ENCODE data around the gene TMED8.
"Not testable (repeated sequence)": the region's sequence is repeated elsewhere in the genome, so short reads cannot be mapped to it uniquely, and the experiment has no call there.

The TMED8 gene, protein sequence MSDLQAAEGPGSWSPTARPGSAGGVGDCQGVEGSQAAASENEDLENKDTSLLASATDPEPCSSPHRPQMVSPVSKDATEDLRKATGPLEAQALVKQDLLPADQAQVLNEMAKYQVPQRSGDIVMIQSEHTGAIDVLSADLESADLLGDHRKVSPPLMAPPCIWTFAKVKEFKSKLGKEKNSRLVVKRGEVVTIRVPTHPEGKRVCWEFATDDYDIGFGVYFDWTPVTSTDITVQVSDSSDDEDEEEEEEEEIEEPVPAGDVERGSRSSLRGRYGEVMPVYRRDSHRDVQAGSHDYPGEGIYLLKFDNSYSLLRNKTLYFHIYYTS

DNA sequence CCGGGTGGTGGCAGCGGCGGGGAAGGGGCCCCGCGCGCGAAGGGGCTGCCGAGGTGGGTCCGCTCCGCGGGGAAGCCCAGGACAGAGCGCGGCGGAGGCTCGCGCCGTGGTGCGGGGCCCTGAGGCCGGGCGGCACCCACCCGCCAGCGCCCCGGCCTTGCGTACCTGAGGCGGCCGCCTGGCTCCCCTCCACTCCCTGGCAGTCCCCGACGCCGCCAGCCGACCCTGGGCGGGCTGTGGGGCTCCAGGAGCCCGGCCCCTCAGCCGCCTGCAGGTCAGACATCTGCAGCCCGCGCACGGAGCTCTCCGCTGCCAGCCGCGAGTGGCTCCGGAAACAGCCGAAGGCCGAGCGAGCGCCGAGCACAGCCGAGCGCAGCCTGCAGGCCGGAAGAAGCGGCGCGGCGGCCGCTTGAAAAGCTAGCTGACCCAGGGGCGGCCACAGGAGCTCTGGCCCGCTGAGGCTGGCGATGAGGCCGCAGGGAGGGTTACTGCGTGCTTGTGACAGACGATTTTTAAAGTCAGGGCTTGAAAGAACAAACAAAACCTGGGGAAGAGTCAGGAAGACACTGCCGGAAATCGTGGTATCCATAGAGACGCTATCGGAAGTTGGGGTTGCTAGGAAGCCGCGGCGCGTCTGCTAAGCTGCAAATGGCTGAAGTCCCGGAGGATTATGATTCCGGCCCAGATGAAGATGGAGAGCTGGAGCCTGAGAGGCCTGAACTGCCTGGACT, at the start of gene TMED8, which contains the start of gene SAMD15:
Gene TMED8 (minus strand): TSS at position 324 of the 731 bp plus-strand sequence. CDS start 41 bp downstream, at position 283.
Gene SAMD15 (plus strand): TSS at position 609 of the 731 bp plus-strand sequence. CDS start 40 bp downstream, at position 649.
- DNase-seq (ENCODE audit: low spot score): peak; percentile 82

DNA sequence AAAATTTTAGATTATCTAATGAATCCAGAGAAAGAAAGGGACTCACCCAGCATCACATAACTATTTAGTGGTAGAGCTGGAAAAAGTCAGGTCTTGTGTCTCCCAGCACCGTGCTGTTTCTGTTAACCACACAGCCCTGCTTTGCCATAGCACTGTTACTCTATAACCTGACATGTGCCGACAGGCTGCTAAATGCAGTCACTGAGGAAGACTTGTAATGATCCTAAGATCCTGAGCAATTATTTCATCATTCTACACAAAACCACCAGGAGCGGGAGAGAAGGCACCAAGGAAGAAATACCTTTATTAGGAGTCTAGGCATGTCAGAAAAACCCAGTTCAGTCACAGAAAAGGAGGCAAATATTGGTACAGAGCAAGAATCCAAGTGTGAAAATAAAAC, 49.5 kb upstream of the TMED8 start:
- no peak for DNase-seq (ENCODE audit: low spot score)

DNA sequence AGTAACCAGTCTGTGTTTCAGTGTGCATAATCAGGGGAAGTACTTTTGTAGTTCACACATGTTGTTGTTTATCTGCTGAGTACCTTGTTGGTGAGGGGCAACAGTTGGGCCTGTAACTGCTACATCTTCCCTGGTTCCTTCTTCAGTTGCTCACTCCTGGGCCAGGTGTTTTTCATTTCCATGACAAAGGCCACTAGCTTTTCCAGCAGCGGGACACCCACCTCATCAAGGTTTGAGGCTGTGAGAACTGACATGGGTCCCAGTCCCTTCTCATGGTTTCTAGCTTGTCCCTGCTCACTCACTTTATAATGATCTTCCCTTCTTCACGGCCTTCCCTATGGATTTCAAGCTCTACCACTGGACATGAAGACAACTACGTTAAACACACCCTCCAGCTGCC, 48.0 kb upstream of the TMED8 start:
- no peak for DNase-seq (ENCODE audit: low spot score)

DNA sequence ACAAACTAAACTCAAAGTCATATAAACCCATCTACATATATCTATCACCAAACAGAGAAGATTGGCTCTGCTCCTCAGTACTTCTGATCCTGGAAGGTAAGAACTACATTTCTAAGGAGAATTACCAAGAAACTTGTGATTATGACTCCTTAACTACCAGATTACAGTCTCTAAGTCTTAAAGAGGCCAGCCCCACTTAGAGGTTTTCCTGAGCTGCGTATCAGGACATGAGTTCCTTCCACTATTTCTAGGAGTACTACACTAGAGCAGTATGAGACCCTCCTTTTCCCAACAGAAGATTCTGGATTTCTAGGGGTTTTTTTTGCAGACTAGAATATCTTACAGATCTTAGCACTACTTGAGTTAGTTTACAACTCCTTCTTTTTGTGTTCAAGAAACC, 46.5 kb upstream of the TMED8 start, which contains the start of gene NOXRED1:
Gene NOXRED1 (minus strand): TSS at position 101 of the 400 bp plus-strand sequence. CDS start 634 bp downstream, outside the sequence.
- DNase-seq (ENCODE audit: low spot score): no peak

DNA sequence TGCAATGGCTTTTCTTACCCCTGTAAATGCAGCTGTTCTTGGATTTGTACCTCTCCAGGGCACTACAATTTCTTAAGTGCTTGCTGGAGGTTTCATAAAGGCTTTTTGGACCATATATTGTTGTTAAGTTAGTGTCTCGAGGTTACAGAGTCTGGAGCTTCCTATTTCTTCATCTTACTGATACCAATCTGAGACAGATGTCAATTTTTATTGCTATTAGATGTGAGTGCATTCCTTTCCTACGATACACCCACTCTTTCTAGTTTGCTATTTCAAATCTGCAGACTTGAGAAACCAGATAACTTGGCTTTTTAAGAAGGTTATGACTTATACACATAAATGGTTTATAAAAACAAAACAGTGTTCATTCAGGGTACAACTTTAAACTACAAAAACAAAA, 44.3 kb upstream of the TMED8 start:
- DNase-seq (ENCODE audit: low spot score): no peak

DNA sequence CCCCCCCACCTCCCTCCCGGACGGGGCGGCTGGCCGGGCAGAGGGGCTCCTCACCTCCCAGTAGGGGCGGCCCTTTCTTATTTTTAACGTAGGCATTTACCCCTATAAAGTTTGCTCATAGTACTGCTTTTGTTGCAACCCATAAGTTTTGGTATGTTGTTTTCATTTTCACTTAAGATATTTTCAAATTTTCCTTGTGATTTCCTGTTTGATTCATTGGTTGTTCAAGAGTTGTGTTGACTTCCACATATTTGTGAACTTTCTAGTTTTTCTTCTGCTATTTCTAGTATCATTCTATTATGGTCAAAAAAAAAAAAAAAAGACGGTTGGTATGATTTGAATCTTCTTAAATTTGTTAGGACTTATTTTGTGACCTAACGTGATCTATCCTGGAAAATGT, 39.9 kb upstream of the TMED8 start:
- DNase-seq (ENCODE audit: low spot score): no peak

DNA sequence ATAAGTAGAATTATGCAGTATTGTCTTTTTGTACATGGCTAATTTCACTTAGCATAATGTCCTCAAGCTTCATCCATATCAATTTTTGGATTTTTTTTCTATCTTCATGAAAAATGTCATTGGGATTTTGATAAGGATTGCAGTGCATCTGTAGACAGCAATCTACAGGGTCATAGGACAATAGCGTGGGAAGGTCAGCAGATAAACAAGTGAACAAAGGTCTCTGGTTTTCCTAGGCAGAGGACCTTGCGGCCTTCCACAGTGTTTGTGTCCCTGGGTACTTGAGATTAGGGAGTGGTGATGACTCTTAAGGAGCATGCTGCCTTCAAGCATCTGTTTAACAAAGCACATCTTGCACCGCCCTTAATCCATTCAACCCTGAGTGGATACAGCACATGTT, 39.2 kb upstream of the TMED8 start:
- DNase-seq (ENCODE audit: low spot score): not testable (repeated sequence)

DNA sequence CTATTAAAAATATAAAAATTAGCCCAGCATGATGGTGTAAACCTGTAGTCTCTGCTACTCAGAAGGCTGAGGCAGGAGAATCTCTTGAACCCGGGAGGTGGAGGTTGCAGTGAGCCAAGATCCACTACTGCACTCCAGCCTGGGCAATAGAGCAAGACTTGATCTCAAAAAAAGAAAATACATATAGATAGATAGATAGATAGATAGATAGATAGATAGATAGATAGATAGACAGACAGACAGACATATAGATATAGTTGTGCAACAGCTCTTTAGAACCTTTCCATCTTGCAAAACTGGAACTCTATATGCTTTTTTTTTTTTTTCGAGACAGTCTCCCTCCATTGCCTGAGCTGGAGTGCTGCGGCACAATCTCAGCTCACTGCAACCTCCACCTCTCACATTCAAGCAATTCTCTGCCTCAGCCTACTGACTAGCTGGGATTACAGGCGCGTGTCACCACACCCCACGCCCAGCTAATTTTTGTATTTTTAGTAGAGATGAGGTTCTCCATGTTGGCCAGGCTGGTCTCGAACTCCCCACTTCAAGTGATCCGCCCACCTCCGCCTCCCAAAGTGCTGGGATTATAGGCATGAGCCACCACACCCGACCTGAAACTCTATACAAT, 38.6 kb upstream of the TMED8 start:
- not testable (repeated sequence) for DNase-seq (ENCODE audit: low spot score)

DNA sequence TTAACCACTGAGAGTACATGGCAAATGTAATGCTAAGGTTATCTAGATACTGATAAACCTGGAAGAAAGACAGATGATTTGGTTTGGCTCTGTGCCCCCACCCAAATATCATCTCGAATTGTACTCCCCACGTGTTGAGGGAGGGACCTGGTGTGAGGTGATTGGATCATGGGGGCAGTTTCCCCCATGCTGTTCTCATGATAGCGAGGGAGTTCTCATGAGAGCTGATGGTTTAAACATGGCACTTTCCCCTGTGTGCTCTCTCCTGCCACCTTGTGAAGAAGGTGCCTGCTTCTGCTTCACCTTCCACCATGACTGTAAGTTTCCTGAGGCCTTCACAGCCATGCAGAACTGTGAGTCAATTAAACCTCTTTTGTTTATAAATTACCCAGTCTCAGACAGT, 32.2 kb upstream of the TMED8 start:
- peak; percentile 22 for DNase-seq (ENCODE audit: low spot score)

DNA sequence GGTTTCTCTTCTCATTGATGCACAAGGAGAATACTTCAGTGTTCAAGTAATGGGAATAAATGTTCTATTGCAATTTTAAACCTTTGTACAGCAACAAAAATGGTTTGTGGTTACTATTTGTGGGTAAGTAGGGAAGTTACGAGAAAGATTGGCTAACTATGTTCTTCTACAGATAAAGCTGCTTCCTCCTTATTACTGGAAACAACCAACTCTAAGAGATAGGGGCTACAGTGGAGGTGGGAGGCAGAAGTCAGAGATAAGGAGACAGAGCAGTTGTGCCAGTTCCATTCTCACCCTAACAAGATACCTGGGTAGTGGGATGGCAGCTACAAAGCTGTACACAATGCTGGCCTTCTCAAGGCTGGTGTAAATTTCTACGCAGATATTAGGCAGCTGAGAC, 30.3 kb upstream of the TMED8 start:
- DNase-seq (ENCODE audit: low spot score): no peak

DNA sequence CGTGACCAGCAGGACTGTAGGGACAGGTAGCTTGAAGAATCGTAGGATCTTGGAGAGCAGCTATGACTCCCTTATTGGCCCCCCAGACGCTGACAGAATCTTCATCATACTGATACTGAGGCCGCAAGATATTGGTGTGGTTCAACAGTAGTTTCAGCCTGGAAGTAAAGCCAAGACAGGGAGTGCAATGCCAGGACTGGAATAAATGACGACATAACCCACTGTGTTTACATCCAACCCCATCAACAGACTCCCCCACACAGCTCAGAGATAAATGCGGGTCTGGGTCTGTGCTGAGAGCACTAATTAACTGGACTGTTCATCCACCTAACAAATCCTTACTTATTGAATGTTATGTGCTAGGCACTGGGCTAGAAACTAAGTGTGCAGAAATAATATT, 29.8 kb upstream of the TMED8 start:
- DNase-seq (ENCODE audit: low spot score): no peak

DNA sequence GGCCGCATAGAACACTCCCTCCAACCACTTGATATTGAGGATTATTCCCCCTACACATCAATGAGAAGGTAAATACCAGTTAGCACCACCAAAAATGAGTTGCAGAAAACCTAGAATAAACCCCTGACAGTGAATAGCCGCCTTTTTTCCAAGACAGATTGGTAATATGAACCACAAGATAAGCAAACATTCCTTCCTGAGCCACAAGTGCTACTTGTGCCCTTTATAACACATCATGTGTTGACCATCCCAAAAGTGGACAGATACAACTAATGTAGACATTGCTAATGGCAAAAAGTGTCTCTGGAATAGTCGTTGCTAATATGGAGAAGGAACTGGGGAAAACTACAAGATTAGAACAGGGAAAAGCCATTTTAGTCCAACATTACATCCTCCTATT, 29.2 kb upstream of the TMED8 start:
- no peak for DNase-seq (ENCODE audit: low spot score)

DNA sequence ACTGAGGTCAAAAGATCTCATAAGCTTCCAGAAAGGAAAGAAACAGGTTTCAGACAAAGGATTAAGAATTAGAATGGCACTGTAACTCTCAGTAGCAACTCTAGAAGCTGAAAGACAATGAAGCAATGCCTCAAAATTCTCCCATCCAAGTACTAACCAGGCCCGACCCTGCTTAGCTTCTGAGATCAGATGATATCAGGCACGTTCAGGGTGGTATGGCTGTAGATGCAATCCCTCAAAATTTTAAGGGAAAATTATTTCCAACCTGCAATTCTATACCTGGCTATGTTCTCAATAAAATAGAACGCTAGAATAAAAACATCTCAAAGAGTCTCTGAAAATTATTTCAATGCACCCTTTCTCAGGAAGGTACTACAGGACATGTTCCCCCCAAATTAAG, 26.9 kb upstream of the TMED8 start:
- no peak for DNase-seq (ENCODE audit: low spot score)

DNA sequence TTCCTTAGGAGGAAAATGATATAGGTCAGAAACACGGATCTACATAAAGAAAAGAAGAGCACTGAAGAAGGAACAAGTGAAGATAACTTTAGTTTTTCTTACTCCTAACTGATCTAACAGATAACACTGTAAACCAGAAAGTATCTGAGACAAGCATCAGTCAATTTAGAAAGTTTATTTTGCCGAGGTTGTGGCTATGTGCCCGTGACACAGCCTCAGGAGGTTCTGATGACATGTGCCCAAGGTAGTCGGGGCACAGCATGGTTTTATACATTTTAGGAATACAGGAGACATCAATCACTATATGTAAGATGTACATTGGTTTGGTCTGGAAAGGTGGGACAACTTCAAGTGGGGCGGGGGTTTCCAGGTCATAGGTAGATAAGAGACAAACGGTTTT, 23.3 kb upstream of the TMED8 start:
- no peak for DNase-seq (ENCODE audit: low spot score)

DNA sequence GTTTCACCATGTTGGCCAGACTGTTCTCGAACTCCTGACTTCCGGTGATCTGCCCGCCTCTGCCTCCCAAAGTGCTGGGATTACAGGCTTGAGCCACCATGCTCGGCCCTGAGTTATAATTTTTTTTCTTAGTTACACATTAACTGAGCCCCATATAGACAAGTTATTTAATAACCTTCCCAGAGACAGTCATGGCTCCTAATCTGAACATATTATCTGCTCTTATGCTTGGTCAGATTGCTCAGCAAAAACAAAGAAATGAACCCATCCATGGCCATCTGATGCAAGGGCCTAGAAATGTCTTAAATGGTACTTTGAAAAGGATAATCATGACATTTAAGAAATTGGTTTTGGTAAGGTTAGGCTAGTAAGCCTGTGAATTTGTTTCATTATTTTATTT, 13.3 kb upstream of the TMED8 start:
- no peak for DNase-seq (ENCODE audit: low spot score)

DNA sequence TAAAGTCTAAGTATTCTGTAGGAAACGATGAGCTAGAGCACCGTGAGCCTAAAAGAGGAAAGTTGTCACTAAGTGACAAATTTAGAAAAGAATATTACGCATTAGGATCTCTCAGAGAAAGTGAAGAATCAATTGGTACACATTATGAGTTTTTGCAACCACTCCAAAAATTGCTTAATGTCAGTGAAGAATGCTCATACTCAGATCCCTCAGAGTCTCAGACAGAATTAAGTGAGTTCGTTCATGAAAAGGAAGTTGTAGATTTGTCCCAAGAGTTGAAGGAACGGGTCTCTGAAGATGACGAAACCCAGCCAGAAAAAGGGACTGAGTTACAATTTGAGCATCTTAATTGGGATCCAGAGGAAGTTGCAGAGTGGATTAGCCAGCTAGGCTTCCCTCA, 1.8 kb upstream of the TMED8 start:
- no peak for DNase-seq (ENCODE audit: low spot score)

DNA sequence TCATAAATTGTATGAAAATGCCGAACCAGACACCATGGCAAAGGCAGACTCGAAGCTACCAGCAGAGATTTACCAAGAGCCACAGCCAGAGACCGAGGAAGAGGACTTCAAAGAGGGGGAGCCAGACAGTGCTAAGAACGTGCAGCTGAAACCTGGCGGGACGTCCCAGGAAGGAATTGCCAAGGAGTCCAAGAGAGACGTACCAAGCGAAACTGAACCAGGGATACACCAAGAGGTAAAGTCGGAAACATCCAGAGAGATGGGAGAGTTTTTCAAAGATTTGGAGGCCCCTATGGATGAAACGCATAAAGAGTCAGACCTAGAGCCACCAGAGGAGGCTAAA, 579 bp upstream of the TMED8 start:
- DNase-seq (ENCODE audit: low spot score): no peak

DNA sequence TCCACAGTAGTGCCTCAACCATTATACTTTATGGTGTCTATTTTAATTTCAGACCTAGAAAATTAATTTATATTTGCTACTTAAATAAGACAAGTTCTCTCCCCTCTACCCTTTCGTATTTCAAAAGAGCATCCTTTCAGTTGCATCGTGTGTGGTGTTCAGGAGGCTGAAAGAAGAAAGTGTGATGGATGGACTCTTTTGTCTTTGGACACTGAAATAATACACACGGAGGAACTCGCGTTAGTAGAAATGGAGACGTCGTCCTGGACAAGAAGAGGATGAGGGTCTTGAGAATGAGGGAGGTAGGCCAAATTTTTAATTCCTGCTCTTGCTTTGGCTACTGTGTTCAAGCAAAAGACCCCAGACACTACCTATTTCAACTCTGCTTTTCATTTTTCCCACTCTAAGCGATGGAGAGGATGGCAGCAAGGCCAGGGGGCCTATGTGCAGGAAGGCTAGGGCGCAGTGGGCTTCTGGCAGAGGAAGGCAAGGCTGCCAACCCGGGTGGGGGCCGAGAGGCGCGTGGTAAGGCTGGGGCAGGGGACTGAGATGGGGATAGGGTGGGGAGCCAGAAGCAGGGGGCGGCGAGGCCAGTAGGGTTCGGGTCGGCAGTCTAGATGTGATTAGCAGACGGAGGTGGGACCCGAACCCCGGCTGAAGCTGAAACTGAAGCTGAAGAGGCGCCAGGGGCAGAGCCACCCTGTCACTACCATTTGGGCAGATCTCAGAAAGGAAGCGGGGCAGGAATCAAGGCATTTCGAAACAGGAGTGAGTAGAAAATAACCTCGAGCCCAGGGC, 722 bp downstream of the TMED8 start:
- DNase-seq (ENCODE audit: low spot score): peak; percentile 21

DNA sequence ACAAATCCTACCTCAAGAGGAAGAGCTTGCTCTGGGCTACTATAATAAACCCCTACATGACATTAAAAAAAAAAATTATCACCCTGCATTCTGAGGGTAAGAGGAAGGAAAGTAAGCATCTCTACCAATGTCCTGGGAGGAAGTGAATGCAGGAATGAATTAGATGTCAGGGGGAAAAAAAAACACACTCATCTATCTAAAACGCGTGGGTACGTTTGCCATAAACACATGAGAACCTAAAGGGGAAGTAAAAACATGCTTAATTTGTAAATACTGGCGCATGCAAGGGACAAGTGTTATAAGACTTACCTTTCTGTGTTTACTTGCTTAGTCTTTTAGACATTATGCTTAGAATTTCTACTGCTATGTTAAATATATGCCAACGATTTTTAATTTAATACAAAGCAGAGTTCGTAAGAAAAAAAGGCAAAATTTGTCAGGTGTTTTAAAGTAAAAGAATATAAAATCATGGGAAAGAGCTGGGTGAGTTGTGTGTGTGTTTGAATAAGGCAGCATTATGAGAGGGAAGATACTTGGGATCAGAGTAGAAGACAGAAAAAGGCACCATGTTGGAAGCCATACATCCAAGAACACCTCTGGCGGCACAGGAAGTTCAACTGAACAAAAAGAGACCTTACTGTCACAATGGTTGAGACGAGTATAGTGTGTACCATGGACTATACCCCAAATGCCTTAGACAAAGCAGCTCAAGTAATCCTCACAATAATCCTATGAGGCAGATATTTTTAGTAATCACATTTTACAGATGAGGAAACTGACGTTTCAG, 1.5 kb downstream of the TMED8 start:
- DNase-seq (ENCODE audit: low spot score): no peak

DNA sequence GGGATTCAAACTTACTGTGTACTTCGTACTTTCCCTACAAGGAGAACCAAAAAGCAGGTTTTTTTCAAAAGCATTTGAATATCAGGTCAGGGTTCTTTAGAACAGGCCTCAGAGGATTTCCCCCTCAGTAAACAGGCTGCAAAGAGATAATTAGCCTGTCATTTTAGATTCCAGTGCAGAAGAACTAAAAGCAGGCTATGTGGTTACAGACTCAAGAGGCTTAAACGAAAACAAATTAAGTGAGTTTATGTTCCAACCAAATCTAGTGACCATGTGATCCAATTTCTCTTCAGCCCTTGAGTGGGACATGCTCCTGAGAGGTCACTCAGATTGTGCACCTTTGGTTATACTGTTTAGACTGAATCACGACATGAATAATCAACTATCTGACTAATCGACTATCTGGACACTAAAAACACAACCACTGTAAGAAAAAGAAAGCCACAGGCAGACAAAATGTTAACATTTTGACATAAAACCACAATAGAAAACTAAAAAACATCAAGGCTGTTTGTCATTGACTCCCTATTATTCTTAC, 4.5 kb downstream of the TMED8 start:
- no peak for DNase-seq (ENCODE audit: low spot score)

DNA sequence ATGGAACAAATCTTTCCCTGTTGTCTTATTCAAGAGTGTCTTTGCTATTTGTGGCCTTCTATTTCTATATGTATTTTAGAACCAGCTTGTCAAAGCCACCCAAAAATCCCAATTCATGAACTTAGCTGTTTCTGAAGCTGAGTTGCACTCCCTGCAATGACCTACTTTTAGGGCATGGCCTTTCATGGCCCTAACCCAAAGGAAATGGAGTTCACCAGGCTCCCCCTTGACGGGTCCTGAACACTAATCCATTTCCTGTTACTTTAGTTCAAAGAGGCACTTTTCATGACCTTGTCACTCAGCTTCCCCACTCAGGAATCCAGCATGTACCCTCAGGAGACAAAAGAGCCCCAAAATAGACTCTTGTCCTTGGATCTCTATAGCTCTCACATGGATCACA, 7.6 kb downstream of the TMED8 start:
- no peak for DNase-seq (ENCODE audit: low spot score)
